ENCODE data around the gene PROZ.

DNA sequence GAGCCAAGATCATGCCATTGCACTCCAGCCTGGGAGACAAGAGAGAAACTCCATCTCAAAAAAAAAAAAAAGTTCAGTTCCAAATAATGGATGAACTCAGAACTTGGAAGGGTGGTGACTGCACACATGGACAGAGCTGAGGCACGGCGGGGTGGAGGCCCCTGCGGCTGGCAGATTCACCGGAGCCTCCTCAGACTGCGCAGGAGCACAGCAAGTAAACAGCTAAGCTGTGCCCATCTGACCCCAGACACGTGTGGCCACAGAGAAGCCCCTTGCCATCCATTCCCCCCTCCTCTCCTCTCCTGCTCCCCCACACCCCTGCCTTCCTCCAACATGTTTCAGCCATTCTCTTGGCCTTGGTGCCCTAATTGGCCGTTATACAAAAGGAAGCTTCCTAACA, 15.6 kb upstream of the PROZ start:
- TF ChIP-seq, protein P1, sequence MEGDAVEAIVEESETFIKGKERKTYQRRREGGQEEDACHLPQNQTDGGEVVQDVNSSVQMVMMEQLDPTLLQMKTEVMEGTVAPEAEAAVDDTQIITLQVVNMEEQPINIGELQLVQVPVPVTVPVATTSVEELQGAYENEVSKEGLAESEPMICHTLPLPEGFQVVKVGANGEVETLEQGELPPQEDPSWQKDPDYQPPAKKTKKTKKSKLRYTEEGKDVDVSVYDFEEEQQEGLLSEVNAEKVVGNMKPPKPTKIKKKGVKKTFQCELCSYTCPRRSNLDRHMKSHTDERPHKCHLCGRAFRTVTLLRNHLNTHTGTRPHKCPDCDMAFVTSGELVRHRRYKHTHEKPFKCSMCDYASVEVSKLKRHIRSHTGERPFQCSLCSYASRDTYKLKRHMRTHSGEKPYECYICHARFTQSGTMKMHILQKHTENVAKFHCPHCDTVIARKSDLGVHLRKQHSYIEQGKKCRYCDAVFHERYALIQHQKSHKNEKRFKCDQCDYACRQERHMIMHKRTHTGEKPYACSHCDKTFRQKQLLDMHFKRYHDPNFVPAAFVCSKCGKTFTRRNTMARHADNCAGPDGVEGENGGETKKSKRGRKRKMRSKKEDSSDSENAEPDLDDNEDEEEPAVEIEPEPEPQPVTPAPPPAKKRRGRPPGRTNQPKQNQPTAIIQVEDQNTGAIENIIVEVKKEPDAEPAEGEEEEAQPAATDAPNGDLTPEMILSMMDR (conservative IDR thresholded peaks at IDR 0.05 in 1 of 2, IDR thresholded peaks at IDR 0.05 in 1 of 2; ENCODE audit: extremely low read depth in 1 of 2, insufficient read depth in 1 of 2, low read depth in 1 of 2, low read length in 2 of 2), result no peak
- no peak for TF ChIP-seq EZH2 (IDR thresholded peaks at IDR 0.05; ENCODE audit: borderline replicate concordance, low read length)

All from mammary epithelial cell (primary cell).